SH-SY5Y (cell line): ENCODE measurements around the gene PIK3R3.

Experiments used
- GATA2 ChIP-seq: IDR thresholded peaks from 2 replicates; pipeline ENCODE4 v1.6.1; 2011; ENCODE audit warnings: mild to moderate bottlenecking, low read depth, low read length
- GATA3 ChIP-seq: IDR thresholded peaks from 2 replicates; pipeline ENCODE4 v1.6.1; 2011; ENCODE audit warnings: low read depth, mild to moderate bottlenecking, low read length, moderate library complexity

DNA sequence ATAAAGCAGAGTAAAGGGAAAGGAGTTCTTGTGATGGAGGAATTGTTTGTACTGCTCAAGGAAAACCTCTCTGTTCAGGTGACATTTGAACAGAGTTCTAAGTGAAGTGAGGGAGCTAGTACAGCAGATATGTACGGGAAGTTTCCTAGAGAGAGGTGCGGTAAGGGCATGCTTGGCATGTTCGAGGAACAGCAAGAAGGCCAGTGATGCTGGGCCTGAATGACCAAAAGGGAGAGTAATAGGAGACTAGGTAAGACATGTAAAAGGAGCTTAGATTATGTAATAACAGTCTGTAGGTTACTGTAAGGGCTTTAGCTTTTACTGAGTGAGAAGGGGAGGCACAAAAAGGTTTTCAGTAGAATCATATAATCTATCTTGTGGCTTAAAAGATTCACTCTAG, 63.9 kb downstream of the PIK3R3 start:
- no peak for TF ChIP-seq GATA2
- no peak for TF ChIP-seq GATA3
